NCI-H2196 treated with DMSO at 0.1 percent for 48 hours (cell line): ENCODE results near the gene PNKD.

Experiments
- DNase-seq: peaks from one replicate; lab custom pipeline; 2025; ENCODE audit not compliant: unreplicated experiment; lab: John Stamatoyannopoulos, UW

PNKD gene

GRCh38 chr2:218369330-218369729 lies 99.0 kb downstream of the PNKD start:
- DNase-seq: peak; percentile 14

GRCh38 chr2:218370410-218371063 lies 100.2 kb downstream of the PNKD start:
- no peak for DNase-seq

GRCh38 chr2:218371983-218372350 lies 101.6 kb downstream of the PNKD start:
- DNase-seq: no peak

GRCh38 chr2:218374795-218375194 lies 104.5 kb downstream of the PNKD start:
- DNase-seq: no peak

GRCh38 chr2:218375212-218375611 lies 104.9 kb downstream of the PNKD start:
- DNase-seq: no peak

GRCh38 chr2:218378053-218378452 lies 107.7 kb downstream of the PNKD start:
- DNase-seq: no peak

- DNase-seq: no peak
Observed at GRCh38 chr2:218381916-218382366, 111.6 kb downstream of the PNKD start, which contains the start of gene SLC11A1. SLC11A1 (plus strand) TSS chr2:218382273; CDS start chr2:218382369, 96 bp downstream.

- DNase-seq: no peak
Observed at GRCh38 chr2:218382785-218383184, 112.5 kb downstream of the PNKD start.

- no peak for DNase-seq
Observed at GRCh38 chr2:218383892-218384519, 113.7 kb downstream of the PNKD start.

GRCh38 chr2:218384975-218385374 lies 114.7 kb downstream of the PNKD start:
- no peak for DNase-seq

- no peak for DNase-seq
Observed at GRCh38 chr2:218386505-218387368, 116.4 kb downstream of the PNKD start.

GRCh38 chr2:218387369-218388194 lies 117.3 kb downstream of the PNKD start:
- peak; percentile 59 for DNase-seq

- DNase-seq: no peak
Observed at GRCh38 chr2:218389333-218390150, 119.2 kb downstream of the PNKD start.

- no peak for DNase-seq
Observed at GRCh38 chr2:218391202-218391601, 120.9 kb downstream of the PNKD start.

GRCh38 chr2:218392459-218392858 lies 122.1 kb downstream of the PNKD start:
- DNase-seq: no peak

GRCh38 chr2:218392891-218393462 lies 122.7 kb downstream of the PNKD start:
- DNase-seq: no peak

- DNase-seq: no peak
Observed at GRCh38 chr2:218393750-218394290, 123.5 kb downstream of the PNKD start.

- no peak for DNase-seq
Observed at GRCh38 chr2:218394298-218395089, 124.2 kb downstream of the PNKD start.

- DNase-seq: no peak
Observed at GRCh38 chr2:218395090-218395444, 124.7 kb downstream of the PNKD start.
